Panc1 (cell line): ENCODE results near the gene MAP4K2. TPM values are rescaled to one million over a fixed set of nuclear protein-coding genes. Genes with fewer than 3 reads are reported as not detected.
A peak's percentile ranks its signal among the peaks of the same experiment; 100 is the strongest.

Experiments used
- ATAC-seq: fragments of 200-7000 bp; cut with Tn5 transposase; 2 replicates; pipeline ENCODE4 v1.9.1; 2020; ENCODE audit warnings: mild to moderate bottlenecking, moderate library complexity
- BruUV-seq: library from RNA; stranded (reverse); fragments of 400-500 nt; replicated peaks from 2 replicates; lab custom pipeline; 2021; lab: Mats Ljungman, UMichigan
- CTCF ChIA-PET: fragments of 300-600 bp; sonication (Branson Sonifier 250); formaldehyde crosslinking; loops from one replicate; lab custom pipeline; 2022; ENCODE audit warnings: antibody characterized with exemption; lab: Charles Lee
- POLR2A ChIA-PET: fragments of 300-600 bp; sonication (Branson Sonifier 250); formaldehyde crosslinking; loops from one replicate; lab custom pipeline; 2022; ENCODE audit warnings: antibody characterized with exemption; lab: Charles Lee
- DNase-seq: peaks from one replicate; pipeline ENCODE4 v3.0.0-alpha.2; 2010; ENCODE audit warnings: low read depth, low spot score
- H3K27ac ChIP-seq: 2 replicates; pipeline ENCODE4 v1.5.1; 2011; ENCODE audit warnings: mild to moderate bottlenecking, low read length, inconsistent platforms
- H3K27me3 ChIP-seq: fragments of 200-500 bp; sonication (Bioruptor generic); 2 replicates; pipeline ENCODE4 v1.6.0; 2014; ENCODE audit warnings: low read length, inconsistent platforms; ENCODE audit not compliant: control insufficient read depth, insufficient read depth
- H3K36me3 ChIP-seq: fragments of 200-500 bp; sonication (Bioruptor generic); 2 replicates; pipeline ENCODE4 v1.5.1; 2014; ENCODE audit warnings: inconsistent platforms, mild to moderate bottlenecking, low read length, moderate library complexity; ENCODE audit not compliant: control insufficient read depth, insufficient read depth
- H3K4me1 ChIP-seq: 2 replicates; pipeline ENCODE4 v1.5.1; 2011; ENCODE audit warnings: inconsistent platforms, mild to moderate bottlenecking, low read length, moderate library complexity; ENCODE audit not compliant: control insufficient read depth, insufficient read depth
- H3K4me3 ChIP-seq, 2 experiments: 2 replicates each; pipeline ENCODE4 v1.5.1; 2011 to 2012; ENCODE audit warnings: low read depth in 2 of 2, low read length in 2 of 2, mild to moderate bottlenecking in 2 of 2, inconsistent platforms in 1 of 2, moderate library complexity in 1 of 2
- H3K9me3 ChIP-seq: fragments of 200-500 bp; sonication (Bioruptor generic); 2 replicates; pipeline ENCODE4 v1.5.1; 2014; ENCODE audit warnings: low read depth, mild to moderate bottlenecking, inconsistent platforms, low read length, moderate library complexity; ENCODE audit not compliant: control insufficient read depth, insufficient read depth
- CTCF ChIP-seq: fragments of 450-650 bp; IDR thresholded peaks from 2 replicates; pipeline ENCODE4 v1.5.1; 2017; ENCODE audit warnings: mild to moderate bottlenecking
- POLR2AphosphoS5 ChIP-seq: IDR thresholded peaks from 2 replicates; pipeline ENCODE4 v1.6.1; 2012; ENCODE audit warnings: mild to moderate bottlenecking, low read depth, low read length, moderate library complexity
- REST ChIP-seq, 2 experiments: IDR thresholded peaks; 2 replicates each; pipeline ENCODE4 v1.6.1; 2011 to 2012; ENCODE audit warnings: low read depth in 2 of 2, control low read depth in 1 of 2, low read length in 1 of 2, mild to moderate bottlenecking in 1 of 2, moderate library complexity in 1 of 2; ENCODE audit not compliant: insufficient read depth in 1 of 2
- SIN3A ChIP-seq: IDR thresholded peaks from 2 replicates; pipeline ENCODE4 v1.6.1; 2012; ENCODE audit warnings: low read depth, mild to moderate bottlenecking, low read length, moderate library complexity, borderline replicate concordance; ENCODE audit not compliant: insufficient read depth
- TCF7L2 ChIP-seq: IDR thresholded peaks from 2 replicates; pipeline ENCODE4 v1.6.1; 2011; ENCODE audit warnings: mild to moderate bottlenecking, low read depth, low read length, inconsistent platforms
- in situ Hi-C: cut with HindIII; loops from 2 replicates; pipeline ENCODE4 v1.10.0; 2016; ENCODE audit warnings: low sequenced_read_pairs, low pct_unique_long_range_greater_than_20kb
- intact Hi-C: fragments of 100-400 bp; cut with micrococcal nuclease; formaldehyde crosslinking; loops from one replicate; pipeline ENCODE4 v1.10.0; 2022; ENCODE audit not compliant: unreplicated experiment
- total RNA-seq: library from RNA; stranded (reverse); gene quantifications from one replicate; pipeline ENCODE4 v1.2.1, GENCODE V29; 2021; ENCODE audit not compliant: unreplicated experiment

MAP4K2 gene
- total RNA-seq, 1 experiment from 2014 or later, result 46.4 TPM

- in situ Hi-C loops, result no loop called here
- peak overlapping the region; percentile 88 to 92 for H3K4me3 ChIP-seq
- no TSS peak for BruUV-seq
- DNase-seq, result no peak
- POLR2A ChIA-PET, result no interaction called here
- H3K9me3 ChIP-seq, result no peaks in the 10 kb centered on the region
- peaks cover 51% of the 10 kb centered on the region for H3K36me3 ChIP-seq
- peaks cover 16% of the 10 kb centered on the region for H3K4me1 ChIP-seq
- intact Hi-C loops, result no loop called here
- TF ChIP-seq CTCF (no peak), POLR2AphosphoS5 (no peak)
- ATAC-seq, result no peak
- peak overlapping the region; percentile 88 for H3K27ac ChIP-seq
- CTCF ChIA-PET, result interaction anchor here (0.7 kb wide), 1 partner anchor 77 kb away, joined by 4 read pairs; no protein-coding TSS in a partner anchor
- no peaks in the 10 kb centered on the region for H3K27me3 ChIP-seq
Measured at GRCh38 chr11:64776875-64777274, 26.1 kb downstream of the MAP4K2 start.

GRCh38 chr11:64776425-64776824 lies 26.6 kb downstream of the MAP4K2 start:
- Histone ChIP-seq H3K9me3 (no peaks in the 10 kb centered on the region), H3K4me1 (peaks cover 16% of the 10 kb centered on the region), H3K27ac (peak overlapping the region; percentile 88), H3K4me3 (peak overlapping the region; percentile 88 to 92), H3K27me3 (no peaks in the 10 kb centered on the region), H3K36me3 (peaks cover 56% of the 10 kb centered on the region)
- ChIA-PET CTCF (interaction anchor here (0.6 kb wide), 1 partner anchor 68 kb away, joined by 3 read pairs; the partner anchor contains the start of gene CDC42BPG), POLR2A (interaction anchor here (0.7 kb wide), 1 partner anchor 422 kb away, joined by 3 read pairs; no protein-coding TSS in a partner anchor)
- in situ Hi-C loops (no loop called here), intact Hi-C loops (no loop called here)
- no TSS peak for BruUV-seq
- DNase-seq (no peak), ATAC-seq (no peak)
- TF ChIP-seq CTCF (no peak), POLR2AphosphoS5 (0 out of 2 replicates have a peak, but pooled peaks have one; percentile 20)

GRCh38 chr11:64774144-64774543 lies 28.9 kb downstream of the MAP4K2 start:
- no peak for TF ChIP-seq POLR2AphosphoS5
- no peak for TF ChIP-seq CTCF
- TF ChIP-seq REST (IDR thresholded peaks at IDR 0.05; ENCODE audit: insufficient read depth in 1 of 2, low read depth in 2 of 2, low read length in 1 of 2), result no peak
- TF ChIP-seq SIN3A, result no peak
- no peak for TF ChIP-seq TCF7L2
- ChIA-PET CTCF (no interaction called here), POLR2A (interaction anchor here (0.7 kb wide), 1 partner anchor 392 kb away, joined by 7 read pairs; no protein-coding TSS in a partner anchor)
- BruUV-seq, result no TSS peak
- Histone ChIP-seq H3K36me3 (peaks cover 78% of the 10 kb centered on the region), H3K27me3 (no peaks in the 10 kb centered on the region), H3K9me3 (no peaks in the 10 kb centered on the region), H3K27ac (no peak overlapping the region), H3K4me1 (peaks cover 13% of the 10 kb centered on the region), H3K4me3 (no peak overlapping the region)
- ATAC-seq (no peak), DNase-seq (no peak)
- intact Hi-C loops (no loop called here), in situ Hi-C loops (no loop called here)
